ENCODE measurements around the gene MED27. TPM values are rescaled to one million over a fixed set of nuclear protein-coding genes. Genes with fewer than 3 reads are reported as not detected.

Gene MED27
- total and polyA plus RNA-seq, 2 of the 8 experiments (the other 6 are each of a cell fraction or from before 2014, with no cell fraction given): 29.9 to 56.5 TPM

DNA sequence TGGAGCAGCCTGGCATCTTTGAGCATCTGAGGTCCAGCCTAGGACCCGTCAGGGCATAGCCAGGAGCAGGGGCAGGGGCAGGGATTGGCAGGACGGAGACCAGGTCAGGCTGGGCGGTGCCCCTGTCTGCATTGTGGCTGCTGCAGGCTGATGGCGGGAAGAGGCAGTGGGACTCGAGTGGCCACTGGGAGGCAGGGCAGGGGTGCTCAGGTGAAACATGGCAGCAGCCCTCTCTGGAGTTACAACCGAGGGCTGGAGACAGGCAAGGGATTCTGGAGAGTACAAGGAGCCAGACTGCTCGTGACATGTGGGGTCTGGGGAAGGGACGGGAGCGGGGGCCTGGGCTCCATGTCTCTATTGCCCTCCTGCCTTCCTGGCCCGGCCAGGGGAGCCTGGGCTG is 242.4 kb downstream of the MED27 start (continued):
- TF ChIP-seq, protein P1, sequence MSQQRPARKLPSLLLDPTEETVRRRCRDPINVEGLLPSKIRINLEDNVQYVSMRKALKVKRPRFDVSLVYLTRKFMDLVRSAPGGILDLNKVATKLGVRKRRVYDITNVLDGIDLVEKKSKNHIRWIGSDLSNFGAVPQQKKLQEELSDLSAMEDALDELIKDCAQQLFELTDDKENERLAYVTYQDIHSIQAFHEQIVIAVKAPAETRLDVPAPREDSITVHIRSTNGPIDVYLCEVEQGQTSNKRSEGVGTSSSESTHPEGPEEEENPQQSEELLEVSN (IDR thresholded peaks at IDR 0.05): peak; percentile 68
